ENCODE measurements around the gene CENPW. TPM values are rescaled to one million over a fixed set of nuclear protein-coding genes. Genes with fewer than 3 reads are reported as not detected.
A peak's percentile ranks its signal among the peaks of the same experiment; 100 is the strongest.

The CENPW gene
- total RNA-seq, 1 experiment from 2014 or later, result 82.3 TPM

DNA sequence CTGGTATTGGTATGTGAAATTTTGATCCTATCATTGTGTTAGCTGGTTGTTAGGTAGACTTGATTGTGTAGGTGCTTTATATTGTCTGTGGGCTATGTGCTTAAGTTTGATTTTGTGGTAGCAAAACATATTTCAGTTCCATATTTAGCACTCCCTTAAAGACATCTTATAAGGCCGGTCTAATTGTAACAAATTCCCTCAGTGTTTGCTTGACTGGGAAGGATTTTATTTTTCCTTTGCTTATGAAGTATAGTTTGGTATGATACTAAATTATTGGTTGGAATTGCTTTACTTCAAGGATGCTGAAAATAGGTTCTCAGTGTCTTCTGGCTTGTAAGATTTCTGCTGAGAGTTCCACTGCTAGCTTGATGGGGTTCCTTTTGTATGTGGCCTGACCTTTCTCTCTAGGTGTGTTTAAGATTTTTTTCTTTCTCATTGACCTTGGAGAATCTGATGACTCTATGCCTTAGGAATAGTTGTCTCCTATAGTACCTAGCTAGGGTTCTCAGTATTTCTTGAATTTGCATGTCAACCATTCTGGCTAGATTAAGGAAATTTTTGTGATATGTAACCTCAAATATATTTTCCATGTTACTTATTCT lies 20.1 kb downstream of the CENPW start:
- H3K4me3 Mint-ChIP-seq, result no peak overlapping the region

More for the DNA sequence above, 20.1 kb downstream of the CENPW start:
- Mint-ChIP-seq H3K27ac (peak overlapping the region in 2 of 3 experiments; percentile 25 to 78; a peak in 2 of 7 replicates), H3K27me3 (ENCODE audit: low read depth) (no peaks in the 10 kb centered on the region), H3K36me3 (ENCODE audit: insufficient read depth in 1 of 3, low read depth in 3 of 3) (peaks cover 13 to 47% (median 23%) of the 10 kb centered on the region in 3 experiments), H3K4me1 (peaks cover 17 to 20% of the 10 kb centered on the region in 2 experiments), H3K9me3 (peaks cover 8 to 14% of the 10 kb centered on the region in 2 experiments; a peak in 4 of 5 replicates)
- Histone ChIP-seq H3K79me2 (ENCODE audit: insufficient read depth, low read length) (no peaks in the 10 kb centered on the region), H2BK20ac (ENCODE audit: low read depth, low read length, poor library complexity, severe bottlenecking) (no peak overlapping the region), H3K14ac (ENCODE audit: insufficient read depth, low read length) (no peak overlapping the region), H4K91ac (ENCODE audit: insufficient read length, low read depth, low read length) (no peak overlapping the region), H3K23ac (ENCODE audit: insufficient read length, low read depth, low read length) (no peak overlapping the region), H3K79me1 (ENCODE audit: insufficient read depth, low read depth, low read length, poor library complexity, severe bottlenecking) (no peaks in the 10 kb centered on the region), H3T11ph (ENCODE audit: low read length) (no peak overlapping the region), H3K56ac (ENCODE audit: insufficient read length, low read depth, low read length) (no peak overlapping the region), H2AK5ac (ENCODE audit: insufficient read length, low read length) (no peak overlapping the region), H2BK12ac (ENCODE audit: insufficient read length, low read depth, low read length) (no peak overlapping the region), H3K4me1 (ENCODE audit: insufficient read depth, low read length) (no peaks in the 10 kb centered on the region), H3K23me2 (ENCODE audit: insufficient read length, low read depth, low read length, poor library complexity, severe bottlenecking) (no peaks in the 10 kb centered on the region), H3K4me2 (ENCODE audit: insufficient read depth, insufficient read length, low read length) (no peak overlapping the region), H4K8ac (replicated peaks; ENCODE audit: insufficient read length, low read depth, low read length) (no peak overlapping the region), H2BK5ac (ENCODE audit: insufficient read length, low read length) (no peak overlapping the region), H3K27ac (ENCODE audit: insufficient read length, low read depth, low read length) (no peak overlapping the region), H3K4ac (ENCODE audit: low read depth, low read length) (no peak overlapping the region), H3K9ac (ENCODE audit: extremely low read depth, insufficient read length, low read length) (no peak overlapping the region), H3K9me3 (ENCODE audit: control insufficient read depth, low read depth, low read length) (no peaks in the 10 kb centered on the region), H2BK15ac (ENCODE audit: low read depth, low read length) (no peak overlapping the region), H2BK120ac (ENCODE audit: low read depth, low read length, poor library complexity, severe bottlenecking) (no peak overlapping the region), H3K27me3 (ENCODE audit: insufficient read depth, low read length) (no peaks in the 10 kb centered on the region), H4K5ac (ENCODE audit: insufficient read length, low read depth, low read length) (no peak overlapping the region), H3K18ac (ENCODE audit: insufficient read length, low read depth, low read length) (no peak overlapping the region), H4K20me1 (ENCODE audit: control insufficient read depth, insufficient read depth, insufficient read length) (no peaks in the 10 kb centered on the region), H2AFZ (ENCODE audit: low read length) (no peak overlapping the region)
- no CpG with 5 or more reads among the region's 1 CpG for WGBS (ENCODE audit: extremely low coverage, insufficient read length, low lambda C conversion rate)
- DNase-seq, result no peak
- TF ChIP-seq, protein P1, sequence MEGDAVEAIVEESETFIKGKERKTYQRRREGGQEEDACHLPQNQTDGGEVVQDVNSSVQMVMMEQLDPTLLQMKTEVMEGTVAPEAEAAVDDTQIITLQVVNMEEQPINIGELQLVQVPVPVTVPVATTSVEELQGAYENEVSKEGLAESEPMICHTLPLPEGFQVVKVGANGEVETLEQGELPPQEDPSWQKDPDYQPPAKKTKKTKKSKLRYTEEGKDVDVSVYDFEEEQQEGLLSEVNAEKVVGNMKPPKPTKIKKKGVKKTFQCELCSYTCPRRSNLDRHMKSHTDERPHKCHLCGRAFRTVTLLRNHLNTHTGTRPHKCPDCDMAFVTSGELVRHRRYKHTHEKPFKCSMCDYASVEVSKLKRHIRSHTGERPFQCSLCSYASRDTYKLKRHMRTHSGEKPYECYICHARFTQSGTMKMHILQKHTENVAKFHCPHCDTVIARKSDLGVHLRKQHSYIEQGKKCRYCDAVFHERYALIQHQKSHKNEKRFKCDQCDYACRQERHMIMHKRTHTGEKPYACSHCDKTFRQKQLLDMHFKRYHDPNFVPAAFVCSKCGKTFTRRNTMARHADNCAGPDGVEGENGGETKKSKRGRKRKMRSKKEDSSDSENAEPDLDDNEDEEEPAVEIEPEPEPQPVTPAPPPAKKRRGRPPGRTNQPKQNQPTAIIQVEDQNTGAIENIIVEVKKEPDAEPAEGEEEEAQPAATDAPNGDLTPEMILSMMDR (conservative IDR thresholded peaks at IDR 0.05), result no peak
